Measurements from ENCODE around the gene ORC5.

ORC5 gene

GRCh38 chr7:104207731-104208420 lies at the start of gene ORC5:
Gene ORC5, minus strand, starts transcription at chr7:104208013. Its CDS starts 109 bp downstream, at chr7:104207904.
- DNase-seq (ENCODE audit: low read depth) = peak; percentile 74

GRCh38 chr7:104255616-104256015 lies 47.8 kb upstream of the ORC5 start:
- TF ChIP-seq CTCF (conservative IDR thresholded peaks at IDR 0.05; ENCODE audit: control insufficient read depth, insufficient read depth, low read depth, low read length) = no peak
- DNase-seq (ENCODE audit: low read depth) = no peak
- no peak overlapping the region for H3K4me3 ChIP-seq (ENCODE audit: control insufficient read depth, low read depth, low read length)

More at GRCh38 chr7:104207731-104208420, at the start of gene ORC5:
- no peak for TF ChIP-seq CTCF (conservative IDR thresholded peaks at IDR 0.05; ENCODE audit: control insufficient read depth, insufficient read depth, low read depth, low read length)
- peak within 1 kb of the TSS; percentile 99 for H3K4me3 ChIP-seq (ENCODE audit: control insufficient read depth, low read depth, low read length)

GRCh38 chr7:104255194-104255593 lies 47.4 kb upstream of the ORC5 start:
- TF ChIP-seq CTCF (conservative IDR thresholded peaks at IDR 0.05; ENCODE audit: control insufficient read depth, insufficient read depth, low read depth, low read length) = no peak
- DNase-seq (ENCODE audit: low read depth) = no peak
- H3K4me3 ChIP-seq (ENCODE audit: control insufficient read depth, low read depth, low read length) = no peak overlapping the region

- DNase-seq (ENCODE audit: low read depth) = no peak
- no peak overlapping the region for H3K4me3 ChIP-seq (ENCODE audit: control insufficient read depth, low read depth, low read length)
- no peak for TF ChIP-seq CTCF (conservative IDR thresholded peaks at IDR 0.05; ENCODE audit: control insufficient read depth, insufficient read depth, low read depth, low read length)
These were observed 46.9 kb upstream of the ORC5 start for GRCh38 chr7:104254696-104255095.

- no peak overlapping the region for H3K4me3 ChIP-seq (ENCODE audit: control insufficient read depth, low read depth, low read length)
- DNase-seq (ENCODE audit: low read depth) = peak; percentile 23
- TF ChIP-seq CTCF (conservative IDR thresholded peaks at IDR 0.05; ENCODE audit: control insufficient read depth, insufficient read depth, low read depth, low read length) = peak; percentile 27
These were observed 44.8 kb upstream of the ORC5 start for GRCh38 chr7:104252409-104253134.

- DNase-seq (ENCODE audit: low read depth) = no peak
- H3K4me3 ChIP-seq (ENCODE audit: control insufficient read depth, low read depth, low read length) = no peak overlapping the region
- no peak for TF ChIP-seq CTCF (conservative IDR thresholded peaks at IDR 0.05; ENCODE audit: control insufficient read depth, insufficient read depth, low read depth, low read length)
These were observed 34.8 kb upstream of the ORC5 start for GRCh38 chr7:104242638-104243037.
